Stimulated activated CD4-positive, alpha-beta T cell treated with anti-CD3 and anti-CD28 coated beads, Interleukin-4, amount 100 ng/mL, for 24 hours (primary cell): ENCODE measurements around the gene HMCN1.
"Not testable (repeated sequence)": the region's sequence is repeated elsewhere in the genome, so short reads cannot be mapped to it uniquely, and the experiment has no call there.

Experiments used
- DNase-seq: peaks from one replicate; pipeline ENCODE4 v3.0.0-alpha.2; 2020

Gene HMCN1

DNA sequence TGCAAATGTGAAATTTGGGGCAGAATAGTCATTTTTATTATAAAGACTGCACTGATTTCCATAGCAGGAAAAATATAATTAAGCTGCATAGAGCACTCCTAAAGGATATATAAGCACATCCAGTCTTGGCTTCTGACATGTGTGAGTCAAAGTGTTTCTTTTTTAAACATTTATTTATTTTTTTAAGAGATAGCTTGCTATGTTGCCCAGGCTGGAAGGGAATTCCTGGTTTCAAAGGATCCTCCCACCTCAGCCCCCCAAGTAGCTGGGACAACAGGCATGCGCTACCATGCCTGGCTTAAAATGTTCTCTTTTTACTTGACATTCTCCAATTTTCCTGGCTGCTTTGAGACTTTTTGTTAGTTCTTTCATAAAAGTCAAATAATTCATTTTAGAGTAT lies 126.1 kb downstream of the HMCN1 start:
- no peak for DNase-seq

DNA sequence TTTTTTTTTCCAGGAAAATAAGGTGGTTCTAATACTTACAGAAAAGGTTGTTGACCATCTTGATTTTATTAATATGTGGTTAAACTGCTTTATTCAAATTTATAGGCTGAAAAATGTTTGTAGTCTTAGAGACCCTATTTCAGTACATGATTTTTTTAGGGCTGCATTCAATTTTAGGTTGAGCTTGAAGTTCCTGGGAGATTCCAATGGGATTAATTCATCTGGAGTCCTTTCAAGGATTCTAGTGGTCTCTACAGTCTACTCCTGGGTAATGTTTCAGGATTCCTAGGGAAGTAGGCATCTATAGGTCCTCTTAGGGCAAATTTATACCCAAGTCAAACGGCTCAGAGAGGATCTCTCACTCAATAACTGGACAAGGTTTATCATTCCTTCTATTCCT lies 126.7 kb downstream of the HMCN1 start:
- no peak for DNase-seq

DNA sequence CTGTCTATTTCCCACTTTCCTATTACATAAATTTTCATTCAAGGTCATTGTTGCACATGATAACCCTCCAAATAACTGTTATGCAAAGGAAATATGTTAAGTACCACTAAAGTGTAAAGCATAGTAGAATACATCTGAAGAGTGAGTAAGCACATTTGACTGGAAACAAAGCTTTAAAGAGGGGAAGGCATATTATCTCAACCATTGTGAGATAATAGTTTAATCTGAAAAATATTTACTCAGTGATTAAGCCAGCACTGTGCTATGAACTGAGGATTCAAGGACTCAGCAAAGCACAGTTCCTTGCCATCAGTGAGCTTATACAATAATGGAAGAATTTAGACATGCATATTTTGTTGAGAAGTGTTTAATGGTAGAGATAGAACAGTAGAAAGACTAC lies 127.4 kb downstream of the HMCN1 start:
- no peak for DNase-seq

DNA sequence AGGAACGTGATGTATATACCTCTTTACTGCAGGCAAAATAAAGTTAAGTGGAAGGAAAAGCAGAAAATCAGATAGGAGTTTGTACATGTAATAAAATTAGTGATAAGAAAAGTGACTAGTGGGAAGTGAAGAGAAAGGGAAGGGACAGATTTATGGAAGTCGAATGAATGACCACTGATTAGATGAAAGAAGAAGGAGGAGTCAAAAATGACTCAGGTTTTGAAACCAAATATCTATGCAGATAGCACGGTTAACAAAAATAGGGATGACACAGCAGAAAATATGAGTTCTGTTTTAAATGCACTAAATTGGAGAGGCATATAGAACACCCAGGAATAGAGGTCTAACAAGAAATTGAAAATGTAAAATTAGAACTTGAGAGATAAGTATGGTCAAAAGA lies 128.0 kb downstream of the HMCN1 start:
- no peak for DNase-seq

DNA sequence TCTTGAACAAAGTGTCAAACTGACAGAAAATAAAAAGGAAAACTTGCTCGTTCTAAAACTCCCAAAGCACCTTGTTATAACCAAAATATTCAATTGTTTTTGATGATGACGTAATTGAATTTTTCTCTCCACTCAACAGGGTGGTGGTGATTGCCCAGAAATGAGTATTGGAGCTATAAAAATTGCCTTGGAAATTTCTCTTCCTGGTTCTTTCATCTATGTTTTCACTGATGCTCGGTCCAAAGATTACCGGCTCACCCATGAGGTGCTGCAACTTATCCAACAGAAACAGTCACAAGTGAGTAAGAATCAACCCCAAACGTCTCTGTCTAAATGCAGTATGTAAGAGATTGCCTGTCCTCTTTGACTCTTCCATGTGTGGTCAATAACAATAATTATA lies 130.1 kb downstream of the HMCN1 start:
- no peak for DNase-seq

DNA sequence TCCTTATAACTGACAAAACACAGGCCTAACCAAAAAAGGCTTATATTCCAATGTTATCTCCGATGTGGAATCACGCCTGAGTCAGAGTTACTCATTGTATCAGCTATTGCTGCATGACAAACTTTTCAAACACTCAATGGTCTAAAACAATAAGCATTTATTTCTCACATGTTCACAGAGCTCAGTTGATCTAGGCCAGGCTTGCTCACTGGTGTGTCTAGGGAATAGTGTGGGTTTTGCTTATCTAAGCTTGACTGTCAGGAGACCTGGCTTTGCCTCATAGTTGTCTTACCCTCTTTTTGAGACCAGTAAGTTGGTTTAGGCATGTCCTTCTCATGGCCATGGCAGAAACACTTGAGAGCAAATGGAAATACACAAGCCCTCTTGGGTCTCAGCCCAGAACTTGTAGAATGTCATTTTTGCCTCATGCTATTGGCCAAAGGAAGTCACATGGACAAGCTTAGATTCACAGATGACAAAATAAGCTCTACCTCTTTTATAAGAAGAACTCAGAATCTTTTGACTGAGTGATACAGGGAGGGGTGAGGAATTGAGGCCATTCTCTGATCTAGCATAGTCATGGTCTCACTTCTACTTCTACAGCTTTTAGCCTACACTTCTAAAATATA lies 130.8 kb downstream of the HMCN1 start:
- no peak for DNase-seq

DNA sequence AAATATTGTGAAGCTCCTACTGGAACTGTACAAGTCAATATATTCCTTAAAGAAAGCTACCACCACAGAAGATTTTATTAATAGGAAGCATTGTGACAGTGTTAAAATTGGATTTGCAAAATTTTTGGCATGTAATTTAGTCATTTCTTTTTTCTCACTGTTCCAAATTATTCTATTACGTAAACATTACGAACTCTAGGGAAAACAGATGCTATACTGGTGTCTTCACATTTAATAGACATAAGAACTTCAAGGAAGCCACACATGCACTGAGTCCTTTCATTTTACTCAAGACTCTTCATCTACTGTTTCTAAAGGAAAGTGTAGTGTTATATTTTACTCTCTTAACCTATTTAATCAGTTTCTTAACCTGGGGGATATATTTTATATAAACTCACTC lies 135.4 kb downstream of the HMCN1 start:
- DNase-seq = no peak

DNA sequence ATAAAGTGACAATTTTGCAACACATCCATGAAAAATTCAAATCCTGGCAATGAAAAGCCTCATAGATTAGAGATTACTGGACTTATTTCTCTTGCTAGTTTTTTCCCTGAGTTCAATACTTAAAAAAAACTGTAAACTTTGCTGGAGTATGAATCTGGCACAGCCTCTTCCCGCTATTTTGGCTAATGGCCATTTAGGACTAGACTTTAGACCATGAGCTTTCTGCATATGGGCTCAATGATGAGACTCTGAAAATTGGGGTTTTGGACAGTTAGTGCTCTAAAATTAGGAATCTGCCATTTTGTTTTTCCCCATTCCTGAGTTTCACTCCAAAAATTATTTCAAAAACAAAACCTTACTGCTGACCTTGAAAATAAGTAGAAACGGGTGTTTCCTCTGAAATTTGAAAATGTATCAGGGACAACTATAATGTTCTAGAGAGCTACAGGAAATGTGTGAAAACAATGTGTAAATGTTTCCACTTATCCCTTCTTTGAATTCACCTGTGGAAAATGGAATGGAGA lies 137.5 kb downstream of the HMCN1 start:
- DNase-seq = no peak

DNA sequence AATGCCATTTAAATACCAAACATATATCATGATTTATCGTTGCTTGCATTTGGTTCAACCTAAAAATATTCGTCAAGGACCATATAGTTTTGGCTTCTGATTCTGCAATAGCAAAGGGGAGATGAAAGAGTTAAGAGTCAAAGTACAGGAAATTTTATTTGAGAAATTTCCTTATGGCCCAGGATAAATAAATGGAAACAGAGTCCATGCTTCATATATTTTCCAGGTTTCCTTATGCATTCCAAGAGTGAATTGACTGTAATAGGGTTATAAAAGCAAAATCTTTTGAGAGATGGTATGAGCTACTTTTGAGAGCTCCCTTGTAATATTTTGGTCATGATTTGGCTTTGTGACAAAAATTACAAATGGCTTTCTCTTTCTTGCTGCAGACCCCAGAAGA lies 140.1 kb downstream of the HMCN1 start:
- no peak for DNase-seq

DNA sequence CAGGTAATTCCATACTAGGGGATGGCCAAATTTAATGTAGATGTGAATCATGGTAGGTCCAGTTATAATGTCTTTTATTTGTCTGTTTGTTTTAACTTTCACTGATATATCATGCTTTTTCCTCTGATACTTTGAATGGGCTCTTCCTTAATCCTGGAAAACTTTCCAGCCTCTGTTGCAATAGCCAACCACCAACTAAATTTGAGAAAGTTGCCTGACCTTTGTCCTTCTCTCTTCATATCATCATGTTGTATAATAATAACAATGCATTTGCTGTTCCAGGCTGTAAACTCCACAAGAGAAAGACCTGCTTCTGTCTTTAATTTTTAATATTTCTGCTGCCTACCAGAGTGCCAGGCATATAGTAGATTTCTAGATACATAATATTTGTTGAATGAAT lies 146.1 kb downstream of the HMCN1 start:
- DNase-seq = no peak

DNA sequence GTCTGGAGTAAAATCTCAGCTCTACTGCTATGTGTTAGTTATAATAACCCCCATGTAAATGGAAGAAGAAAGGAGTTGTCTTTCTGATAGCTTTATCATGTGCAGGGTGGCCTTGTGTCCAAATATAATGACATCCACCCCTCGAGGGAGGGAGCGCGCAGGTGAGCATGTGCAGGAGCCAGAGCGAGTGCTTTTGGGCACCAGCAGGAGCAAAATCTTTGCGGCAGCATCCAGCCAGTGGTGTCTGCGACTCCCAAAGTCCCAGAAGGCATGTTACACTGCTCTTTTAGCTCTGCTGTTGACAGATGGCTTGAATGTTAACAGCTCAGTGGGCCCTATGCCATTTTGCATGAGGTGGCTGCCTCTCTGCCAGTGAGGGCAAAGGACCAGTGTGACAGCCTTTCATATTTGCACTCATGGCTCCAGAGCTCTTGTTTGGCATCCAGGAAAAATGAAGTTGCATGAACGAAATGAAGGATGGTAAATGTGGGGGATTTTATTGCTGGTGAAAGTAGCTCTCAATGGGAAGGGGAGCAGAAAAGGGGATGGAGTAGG lies 146.7 kb downstream of the HMCN1 start:
- no peak for DNase-seq

DNA sequence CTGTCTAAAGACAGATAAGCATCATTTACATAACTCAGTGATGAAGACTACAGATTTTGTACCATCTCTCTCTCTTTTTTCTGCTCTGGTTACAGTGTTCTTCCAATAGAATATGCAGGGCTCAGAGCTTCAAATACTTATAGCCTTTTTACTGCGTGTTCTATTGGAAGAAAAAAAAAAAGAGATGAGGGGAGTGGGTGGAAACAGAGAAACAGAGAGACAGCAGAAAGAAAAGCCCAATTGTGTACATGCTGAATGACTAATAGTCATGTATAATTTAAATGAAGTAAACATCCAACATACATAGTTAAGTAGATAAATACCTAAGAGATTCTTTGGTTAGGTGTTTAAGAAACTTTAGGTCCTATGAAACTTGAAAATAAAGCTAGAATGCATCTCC lies 151.9 kb downstream of the HMCN1 start:
- no peak for DNase-seq

DNA sequence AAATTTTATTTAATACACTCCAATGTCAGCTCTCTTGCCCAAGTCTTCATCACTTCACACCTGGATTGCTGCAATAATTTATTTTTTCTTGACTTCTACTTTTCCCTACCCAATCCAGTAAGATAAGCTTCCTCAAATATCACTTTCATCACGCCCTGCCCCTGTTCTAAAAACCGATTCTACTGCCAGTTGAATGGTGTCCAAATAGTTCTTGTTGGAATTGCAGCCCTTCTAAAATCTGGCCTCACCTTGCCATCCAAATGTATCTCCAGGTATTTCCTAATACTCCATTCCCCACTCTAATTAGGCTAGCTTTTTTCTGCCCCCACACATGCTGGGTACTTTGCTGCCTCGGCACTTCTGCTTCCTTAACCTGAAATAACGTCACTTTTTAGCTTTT lies 152.5 kb downstream of the HMCN1 start:
- no peak for DNase-seq

DNA sequence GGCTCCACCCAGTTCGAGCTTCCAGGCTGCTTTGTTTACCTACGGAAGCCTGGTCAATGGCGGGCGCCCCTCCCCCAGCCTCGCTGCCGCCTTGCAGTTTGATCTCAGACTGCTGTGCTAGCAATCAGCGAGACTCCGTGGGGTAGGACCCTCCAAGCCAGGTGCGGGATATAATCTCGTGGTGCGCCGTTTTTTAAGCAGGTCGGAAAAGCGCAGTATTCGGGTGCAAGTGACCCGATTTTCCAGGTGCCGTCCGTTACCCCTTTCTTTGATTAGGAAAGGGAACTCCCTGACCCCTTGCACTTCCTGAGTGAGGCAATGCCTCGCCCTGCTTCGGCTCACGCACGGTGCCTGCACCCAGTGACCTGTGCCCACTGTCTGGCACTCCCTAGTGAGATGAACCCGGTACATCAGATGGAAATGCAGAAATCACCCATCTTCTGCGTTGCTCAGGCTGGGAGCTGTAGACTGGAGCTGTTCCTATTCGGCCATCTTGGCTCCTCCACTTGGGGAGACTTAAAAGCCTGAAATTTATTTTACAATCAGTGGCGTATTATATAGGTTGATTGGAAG lies 158.7 kb downstream of the HMCN1 start:
- DNase-seq = not testable (repeated sequence)

DNA sequence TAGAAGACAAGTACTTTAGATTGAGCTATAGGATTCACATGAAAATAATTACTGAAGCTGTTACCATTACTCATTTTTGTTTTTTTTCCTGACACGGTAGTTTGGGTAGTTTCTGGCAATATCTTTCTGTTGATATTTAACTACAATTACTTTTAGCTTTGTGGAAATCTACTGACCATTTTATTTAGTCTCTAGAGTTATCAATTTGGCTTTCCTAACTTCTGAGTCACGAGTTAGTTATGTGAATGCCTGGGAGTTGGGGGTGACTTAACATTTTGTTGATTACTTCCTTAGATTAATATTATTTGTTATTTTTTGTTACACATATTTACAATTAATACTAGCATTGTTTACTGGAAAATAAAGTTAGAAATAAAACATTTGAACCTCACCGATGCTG lies 160.6 kb downstream of the HMCN1 start:
- no peak for DNase-seq

DNA sequence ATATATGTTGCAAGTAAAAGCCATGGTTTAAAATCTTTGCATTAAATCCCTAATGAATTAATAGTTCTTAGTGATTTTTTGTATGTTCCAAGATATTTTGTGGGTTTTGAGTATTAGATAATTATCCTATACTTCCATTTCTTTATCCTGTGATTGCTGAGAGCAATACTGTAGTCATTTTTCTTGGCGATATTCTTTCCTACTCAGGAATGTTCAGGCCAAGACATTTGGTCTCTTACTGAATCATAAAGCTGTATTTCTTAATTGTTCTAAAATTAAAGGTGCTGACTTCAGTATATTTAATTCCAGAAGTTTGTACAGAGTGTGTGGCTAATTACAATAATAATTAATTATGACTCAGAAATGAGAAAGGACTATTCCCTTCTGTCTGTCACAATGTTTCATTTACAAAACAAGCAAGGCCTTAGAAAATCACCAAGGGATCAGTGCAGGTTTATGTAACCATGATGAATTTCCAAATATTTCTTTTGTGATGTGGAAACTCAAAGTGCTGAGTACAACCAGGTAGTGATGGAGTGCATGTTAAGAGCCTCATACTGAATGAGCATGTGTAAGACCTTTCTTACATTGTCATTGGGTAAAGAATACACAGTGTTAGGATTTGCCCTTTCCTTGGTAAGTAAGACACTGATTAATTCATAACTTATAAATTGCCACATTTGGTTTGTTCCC lies 161.2 kb downstream of the HMCN1 start:
- no peak for DNase-seq

DNA sequence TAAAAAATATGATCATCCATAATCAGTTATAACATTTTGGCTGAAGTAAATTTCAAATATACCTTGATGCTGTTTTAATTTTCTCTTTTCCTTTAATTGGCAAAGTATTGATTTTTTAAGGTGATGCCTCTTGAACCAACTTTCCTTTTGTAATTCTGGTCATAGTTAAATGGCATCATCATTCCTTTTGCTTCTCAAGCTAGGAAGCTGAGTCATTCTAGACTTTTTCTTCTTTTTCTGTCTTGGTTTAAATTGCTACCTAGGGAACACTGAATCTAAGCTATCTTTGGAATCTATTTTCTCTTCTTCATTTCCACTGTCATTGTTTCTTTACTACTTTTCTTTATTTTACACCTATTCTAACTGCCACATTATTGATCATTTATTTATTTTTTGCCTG lies 162.7 kb downstream of the HMCN1 start:
- DNase-seq = no peak

DNA sequence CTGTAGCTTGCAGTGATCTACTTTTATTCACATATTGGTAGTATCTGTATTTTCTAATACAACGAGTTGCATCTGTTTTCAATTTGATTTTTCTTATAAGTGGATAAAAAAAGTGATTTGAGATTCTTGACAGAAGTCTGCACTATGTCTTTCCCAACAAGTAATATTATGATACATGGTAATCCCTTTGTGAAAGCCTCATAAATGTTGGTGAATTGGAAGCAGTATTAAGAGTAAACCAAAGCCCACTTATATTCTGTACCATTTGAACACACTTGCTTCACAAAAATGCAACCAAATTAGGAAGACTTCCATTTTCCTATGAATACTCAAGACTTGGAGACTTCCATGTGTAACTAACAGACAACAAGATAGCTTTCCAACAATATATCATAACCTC lies 172.0 kb downstream of the HMCN1 start:
- DNase-seq = no peak

DNA sequence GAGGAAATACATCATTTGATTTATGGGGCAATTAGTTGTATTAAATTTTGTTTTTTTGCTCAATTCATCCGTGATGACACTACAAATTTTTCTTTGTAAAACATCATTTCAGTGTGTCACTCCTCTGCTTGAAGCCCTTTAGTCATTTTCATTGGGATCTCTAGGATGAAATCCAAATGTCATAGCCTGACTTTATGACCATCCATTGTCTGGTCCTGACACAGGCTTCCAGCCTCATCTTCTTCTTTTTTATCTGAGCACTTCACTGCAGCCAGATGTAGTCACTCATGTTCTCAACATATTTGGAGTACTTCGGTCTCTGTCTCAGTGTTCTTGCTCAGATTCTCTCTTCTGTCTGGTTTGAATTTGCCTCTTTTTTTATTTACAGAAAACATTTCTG lies 173.1 kb downstream of the HMCN1 start:
- DNase-seq = no peak

DNA sequence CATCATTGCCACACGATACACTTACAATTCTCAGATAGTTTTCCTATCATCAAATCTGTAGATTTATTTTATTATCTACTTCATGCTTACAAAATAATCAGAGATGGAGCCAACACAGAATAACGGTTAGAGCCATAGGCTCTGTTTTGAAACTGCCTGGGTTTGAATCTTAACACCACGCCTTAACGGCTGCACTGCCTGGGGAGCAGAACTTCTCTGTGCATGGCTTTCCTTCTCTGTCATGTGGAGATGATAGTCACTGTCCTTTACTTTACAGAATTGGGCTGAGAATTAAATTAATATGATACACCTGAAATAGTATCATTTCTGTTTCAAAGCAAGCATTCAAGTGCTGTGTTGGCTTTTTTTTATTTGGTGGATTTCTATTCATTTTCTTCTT lies 177.8 kb downstream of the HMCN1 start:
- DNase-seq = no peak

DNA sequence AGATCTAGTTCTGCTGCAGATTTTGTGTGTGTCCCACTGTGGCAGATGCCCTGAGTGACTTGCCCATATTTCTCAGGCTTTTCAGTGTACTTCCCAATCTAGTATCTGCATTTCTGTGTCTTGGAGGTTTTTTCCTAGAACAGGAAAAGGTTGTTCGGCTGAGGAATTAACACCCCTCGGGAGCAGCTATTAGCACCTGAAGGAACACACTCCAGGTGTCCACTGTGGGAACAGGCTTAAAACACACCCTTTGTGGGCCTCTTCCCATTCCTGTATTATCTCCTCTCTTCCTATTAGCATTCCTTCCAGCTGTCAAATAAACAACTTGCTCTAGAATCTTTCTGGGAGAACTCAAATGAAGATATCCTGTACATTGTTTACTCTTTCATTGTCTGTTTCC lies 178.3 kb downstream of the HMCN1 start:
- DNase-seq = no peak

DNA sequence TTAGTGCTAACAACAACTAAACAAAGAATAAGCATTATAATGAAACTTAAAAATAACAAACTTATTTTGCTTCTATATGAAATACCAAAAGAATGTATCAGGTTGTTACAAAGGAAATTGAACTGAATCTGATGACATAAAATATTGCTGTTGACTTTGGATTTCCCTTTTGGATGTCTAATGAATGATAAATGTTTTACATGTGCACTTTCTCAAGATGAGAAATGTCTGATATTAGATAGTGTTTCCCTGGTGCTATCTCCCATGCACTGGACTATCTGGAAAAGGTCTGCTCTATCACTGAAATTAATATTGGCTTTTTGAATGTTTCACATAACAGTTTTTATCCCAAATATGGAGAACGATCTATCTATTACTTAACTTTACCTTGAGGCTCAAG lies 179.9 kb downstream of the HMCN1 start:
- DNase-seq = no peak

DNA sequence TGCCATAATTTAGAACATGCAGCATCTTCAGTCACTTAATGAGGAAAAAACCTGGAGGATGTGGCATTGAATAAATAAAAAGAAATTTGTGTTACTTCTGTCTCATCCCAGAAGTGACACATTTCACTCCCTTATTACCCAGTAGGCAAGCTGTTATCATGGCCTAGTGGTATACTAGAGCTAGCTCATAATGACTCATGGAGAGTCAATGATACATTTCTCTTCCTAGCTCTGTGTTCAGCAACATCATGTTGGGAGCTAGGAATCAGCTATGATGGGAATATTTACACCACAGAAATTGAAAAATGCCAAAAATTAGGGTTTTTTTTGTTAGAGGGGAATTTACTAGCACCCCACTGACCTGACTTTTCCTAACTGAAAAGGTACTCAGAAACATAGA lies 182.7 kb downstream of the HMCN1 start:
- no peak for DNase-seq

DNA sequence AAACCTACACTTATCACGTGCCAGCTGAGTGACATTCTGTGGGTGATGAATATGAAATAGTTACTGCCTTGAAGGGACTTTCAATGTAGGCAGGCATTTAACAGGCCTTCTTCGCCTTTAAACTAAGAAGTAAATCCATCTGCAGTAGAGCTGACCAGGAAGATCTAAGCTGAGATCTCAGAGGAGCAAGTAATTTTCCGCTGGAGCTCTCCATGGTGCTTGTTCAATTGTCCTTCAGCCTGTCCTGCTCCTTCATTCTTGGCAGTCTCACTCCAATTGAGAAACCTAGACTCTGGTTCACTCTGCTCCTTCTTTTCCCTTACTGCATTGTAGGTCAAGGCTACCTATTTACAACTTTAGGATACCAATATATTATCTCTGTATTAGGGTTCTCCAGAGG lies 183.5 kb downstream of the HMCN1 start:
- no peak for DNase-seq
